Colonic mucosa (tissue), 4 donors: Measurements from ENCODE around the gene TEX28. TPM values are rescaled to one million over a fixed set of nuclear protein-coding genes. Genes with fewer than 3 reads are reported as not detected.
"Not testable (repeated sequence)": the region's sequence is repeated elsewhere in the genome, so short reads cannot be mapped to it uniquely, and the experiment has no call there.

Experiments
- DNase-seq: peaks from one replicate; pipeline ENCODE4 v3.0.0-alpha.2; 2020
- H3K27ac ChIP-seq: fragments of 200-600 bp; one replicate; pipeline ENCODE4 v1.8.0; 2021
- H3K27me3 ChIP-seq: fragments of 200-600 bp; one replicate; pipeline ENCODE4 v1.8.0; 2021
- H3K36me3 ChIP-seq: fragments of 200-600 bp; one replicate; pipeline ENCODE4 v1.8.0; 2021
- H3K4me1 ChIP-seq: fragments of 200-600 bp; one replicate; pipeline ENCODE4 v1.8.0; 2021; ENCODE audit warnings: mild to moderate bottlenecking
- H3K4me3 ChIP-seq: fragments of 200-600 bp; one replicate; pipeline ENCODE4 v1.8.0; 2021
- H3K9ac ChIP-seq, 2 donors: one replicate each; pipeline ENCODE4 v1.7.0; 2013; ENCODE audit warnings: control low read depth in 2 of 2, low read depth in 2 of 2, low read length in 2 of 2
- H3K9me3 ChIP-seq: fragments of 200-600 bp; one replicate; pipeline ENCODE4 v1.8.0; 2021
- intact Hi-C: fragments of 100-400 bp; cut with DNase I; formaldehyde crosslinking; loops from one replicate; pipeline ENCODE4 v1.14.1; 2022
- total RNA-seq, 2 donors: library from RNA; stranded (reverse); fragmentation: NEBNext Ultra II Directional in 1 of 2; extraction: Animal tissue kit (Norgen Biotek cat#: 25700) in 1 of 2; gene quantifications; one replicate each; pipeline ENCODE4 v1.2.1, GENCODE V29; 2021
- TF ChIP-seq, protein P1 (sequence below): fragments of 200-600 bp; IDR thresholded peaks from one replicate; pipeline ENCODE4 v1.8.0; 2022; ENCODE audit warnings: antibody characterized with exemption, mild to moderate bottlenecking
- donor health status: healthy.
- donor health status: DM: no; HTN: no; CAD: no.
- donor health status: DM: no; HTN: no; CAD: no.

TEX28 gene
- total RNA-seq, 2 donors from 2014 or later: not detected

DNA sequence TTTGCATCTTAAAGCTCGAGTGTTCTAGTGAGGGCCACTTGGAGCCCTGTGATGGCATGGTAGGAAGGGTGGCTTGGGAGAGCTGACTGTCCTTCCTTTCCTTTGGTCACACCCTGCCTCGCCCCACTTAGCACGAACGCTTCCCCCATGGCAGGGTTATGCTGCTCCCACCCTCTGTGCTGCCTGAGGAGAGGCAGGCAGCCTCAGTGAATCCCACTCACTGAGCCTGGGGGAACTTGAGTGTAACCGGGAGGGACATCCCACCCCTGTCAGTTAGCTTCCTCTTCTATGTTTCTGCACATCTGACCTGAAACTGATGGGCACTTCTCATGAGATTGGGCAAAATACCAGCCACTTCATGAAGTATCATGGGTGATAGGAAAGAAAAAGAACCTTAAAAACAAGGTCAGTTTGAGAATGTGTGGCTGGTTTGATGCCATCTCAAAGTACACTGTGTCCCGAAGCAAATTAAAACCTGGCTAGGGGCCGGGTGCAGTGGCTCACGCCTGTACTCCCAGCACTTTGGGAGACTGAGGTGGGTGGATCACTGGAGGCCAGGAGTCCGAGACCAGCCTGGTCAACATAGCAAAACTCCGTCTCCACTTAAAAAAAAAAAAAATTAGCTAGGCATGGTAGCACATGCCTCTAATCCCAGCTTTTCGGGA lies 10.7 kb upstream of the TEX28 start:
- TF ChIP-seq, protein P1, sequence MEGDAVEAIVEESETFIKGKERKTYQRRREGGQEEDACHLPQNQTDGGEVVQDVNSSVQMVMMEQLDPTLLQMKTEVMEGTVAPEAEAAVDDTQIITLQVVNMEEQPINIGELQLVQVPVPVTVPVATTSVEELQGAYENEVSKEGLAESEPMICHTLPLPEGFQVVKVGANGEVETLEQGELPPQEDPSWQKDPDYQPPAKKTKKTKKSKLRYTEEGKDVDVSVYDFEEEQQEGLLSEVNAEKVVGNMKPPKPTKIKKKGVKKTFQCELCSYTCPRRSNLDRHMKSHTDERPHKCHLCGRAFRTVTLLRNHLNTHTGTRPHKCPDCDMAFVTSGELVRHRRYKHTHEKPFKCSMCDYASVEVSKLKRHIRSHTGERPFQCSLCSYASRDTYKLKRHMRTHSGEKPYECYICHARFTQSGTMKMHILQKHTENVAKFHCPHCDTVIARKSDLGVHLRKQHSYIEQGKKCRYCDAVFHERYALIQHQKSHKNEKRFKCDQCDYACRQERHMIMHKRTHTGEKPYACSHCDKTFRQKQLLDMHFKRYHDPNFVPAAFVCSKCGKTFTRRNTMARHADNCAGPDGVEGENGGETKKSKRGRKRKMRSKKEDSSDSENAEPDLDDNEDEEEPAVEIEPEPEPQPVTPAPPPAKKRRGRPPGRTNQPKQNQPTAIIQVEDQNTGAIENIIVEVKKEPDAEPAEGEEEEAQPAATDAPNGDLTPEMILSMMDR: no peak
- Histone ChIP-seq H3K27ac (no peak overlapping the region), H3K27me3 (no peaks in the 10 kb centered on the region), H3K4me3 (no peak overlapping the region), H3K9ac (no peak overlapping the region), H3K9me3 (no peaks in the 10 kb centered on the region), H3K4me1 (no peaks in the 10 kb centered on the region), H3K36me3 (no peaks in the 10 kb centered on the region)
- intact Hi-C loops: no loop called here
- no peak for DNase-seq

DNA sequence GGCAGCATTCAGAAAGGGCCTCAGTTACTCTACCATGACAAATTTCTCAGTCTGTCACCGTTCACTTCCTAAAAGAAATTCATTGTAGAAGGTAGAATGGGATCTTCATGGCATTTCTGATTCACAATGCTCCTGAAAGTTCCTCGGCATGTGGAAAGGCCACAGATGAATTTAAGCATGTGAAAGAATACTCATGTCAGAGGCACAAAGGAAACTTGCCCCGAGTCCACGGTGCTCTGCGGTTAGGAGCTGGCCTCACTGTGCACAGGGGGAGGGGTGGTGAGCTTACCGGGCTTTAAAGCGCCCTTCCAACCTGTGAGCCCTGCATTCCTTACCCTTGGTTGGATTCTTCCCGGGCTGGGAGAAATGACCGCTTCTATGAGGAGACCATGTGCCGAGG lies 9.9 kb upstream of the TEX28 start:
- Histone ChIP-seq H3K27me3 (no peaks in the 10 kb centered on the region), H3K27ac (no peak overlapping the region), H3K9ac (no peak overlapping the region), H3K4me1 (no peaks in the 10 kb centered on the region), H3K9me3 (no peaks in the 10 kb centered on the region), H3K36me3 (no peaks in the 10 kb centered on the region), H3K4me3 (no peak overlapping the region)
- intact Hi-C loops: no loop called here
- DNase-seq: no peak
- TF ChIP-seq, protein P1: no peak

DNA sequence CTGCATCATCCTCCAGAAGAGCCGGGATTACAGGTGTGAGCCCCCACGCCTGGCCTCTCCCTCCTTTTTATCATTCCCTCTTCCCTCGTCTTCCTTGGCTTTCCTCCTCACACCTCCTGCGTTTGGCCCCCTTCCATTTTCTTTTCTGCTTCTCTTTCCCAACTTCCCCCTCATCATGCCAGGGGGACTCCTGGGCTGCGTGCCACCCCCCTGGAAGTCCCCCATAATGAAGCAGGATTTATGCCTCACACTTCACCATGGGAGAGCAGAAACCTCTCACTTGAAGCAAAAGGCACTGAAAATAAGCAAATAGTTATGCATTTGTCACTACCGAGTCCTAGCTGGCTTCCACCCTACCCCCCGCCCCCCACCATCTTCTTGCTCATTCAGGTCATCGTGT lies 8.6 kb upstream of the TEX28 start:
- Histone ChIP-seq H3K27me3 (no peaks in the 10 kb centered on the region), H3K4me1 (no peaks in the 10 kb centered on the region), H3K9me3 (no peaks in the 10 kb centered on the region), H3K36me3 (no peaks in the 10 kb centered on the region), H3K27ac (no peak overlapping the region), H3K9ac (no peak overlapping the region), H3K4me3 (no peak overlapping the region)
- DNase-seq: no peak
- TF ChIP-seq, protein P1: no peak
- intact Hi-C loops: no loop called here

DNA sequence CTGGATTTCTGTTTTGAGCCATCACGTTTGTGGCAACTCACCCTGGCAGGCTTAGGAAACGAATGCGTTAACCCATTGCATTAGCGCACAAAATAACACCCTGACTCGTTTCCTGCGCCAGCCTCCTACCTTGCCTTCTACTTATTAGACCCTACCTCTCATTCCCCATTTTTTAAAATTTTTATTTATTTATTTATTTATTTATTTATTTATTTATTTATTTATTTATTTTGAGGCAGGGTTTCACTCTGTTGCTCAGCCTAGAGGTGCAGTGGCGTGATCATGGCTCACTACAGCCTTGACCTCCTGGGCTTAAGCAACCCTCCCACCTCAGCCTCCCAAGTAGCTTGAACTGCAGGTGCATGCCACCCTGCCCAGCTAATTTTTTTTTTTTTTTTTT lies 8.1 kb upstream of the TEX28 start:
- DNase-seq, H3K4me1 ChIP-seq, H3K27ac ChIP-seq, intact Hi-C loops, H3K27me3 ChIP-seq, H3K36me3 ChIP-seq, H3K9me3 ChIP-seq, H3K4me3 ChIP-seq, H3K9ac ChIP-seq: not testable (repeated sequence)

DNA sequence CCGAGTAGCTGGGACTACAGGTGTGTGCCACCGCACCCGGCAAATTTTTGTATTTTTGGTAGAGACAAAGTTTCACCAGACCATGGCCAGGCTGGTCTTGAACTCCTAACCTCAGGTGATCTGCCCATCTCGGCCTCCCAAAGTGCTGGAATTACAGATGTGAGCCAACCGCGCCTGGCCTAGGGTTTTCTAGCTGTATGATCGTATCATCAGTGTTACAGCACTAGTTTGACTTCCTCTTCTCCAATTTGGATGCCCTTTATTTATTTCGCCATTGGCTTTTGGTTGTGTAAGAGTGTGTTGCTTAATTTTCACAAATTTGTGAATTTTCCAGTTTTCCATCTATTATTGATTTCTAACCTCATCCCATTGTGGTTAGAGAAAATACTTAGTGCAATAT lies 5.9 kb upstream of the TEX28 start:
- intact Hi-C loops: no loop called here
- H3K9me3 ChIP-seq: no peaks in the 10 kb centered on the region
- no peaks in the 10 kb centered on the region for H3K36me3 ChIP-seq
- no peak overlapping the region for H3K27ac ChIP-seq
- no peak overlapping the region for H3K4me3 ChIP-seq
- no peak overlapping the region for H3K9ac ChIP-seq
- H3K27me3 ChIP-seq: no peaks in the 10 kb centered on the region
- H3K4me1 ChIP-seq: no peaks in the 10 kb centered on the region
- no peak for DNase-seq
- TF ChIP-seq, protein P1: no peak

DNA sequence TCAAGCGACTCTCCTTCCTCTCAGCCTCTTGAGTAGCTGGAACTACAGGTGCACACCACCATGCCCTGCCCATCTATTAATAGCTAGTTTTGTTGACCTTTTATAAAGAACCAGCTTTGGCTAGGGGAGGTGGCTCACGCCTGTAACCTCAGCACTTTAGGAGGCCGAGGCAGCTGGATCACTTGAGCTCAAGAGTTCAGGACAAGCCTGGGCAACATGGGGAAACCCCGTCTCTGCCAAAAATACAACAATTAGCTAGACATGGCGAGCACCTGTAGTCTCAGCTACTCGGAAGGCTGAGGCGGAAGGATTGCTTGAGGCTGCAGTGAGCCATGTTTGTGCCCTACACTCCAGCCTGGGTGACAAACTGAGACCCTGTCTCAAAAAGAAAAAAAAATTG lies 3.4 kb upstream of the TEX28 start:
- TF ChIP-seq, protein P1: no peak
- intact Hi-C loops: no loop called here
- H3K27ac ChIP-seq: no peak overlapping the region
- DNase-seq: no peak
- H3K9me3 ChIP-seq: no peaks in the 10 kb centered on the region
- no peaks in the 10 kb centered on the region for H3K36me3 ChIP-seq
- no peak overlapping the region for H3K4me3 ChIP-seq
- H3K4me1 ChIP-seq: no peaks in the 10 kb centered on the region
- H3K9ac ChIP-seq: no peak overlapping the region
- H3K27me3 ChIP-seq: no peaks in the 10 kb centered on the region
